Common myeloid progenitor, CD34-positive (primary cell): Measurements from ENCODE around the gene HDAC2.

Experiments
- CTCF ChIA-PET: fragments of 350-600 bp; sonication (Branson Sonifier 250); formaldehyde crosslinking; loops from one replicate; lab custom pipeline; 2021; ENCODE audit warnings: antibody characterized with exemption; lab: Charles Lee
- POLR2A ChIA-PET: fragments of 350-600 bp; sonication (Branson Sonifier 250); formaldehyde crosslinking; loops from one replicate; lab custom pipeline; 2021; ENCODE audit warnings: antibody characterized with exemption; lab: Charles Lee
- DNase-seq, 3 donors: peaks; one replicate each; pipeline versions ENCODE4 v3.0.0 to v3.0.0-alpha.2; 2013
- H3K27ac ChIP-seq, 2 experiments: 1 replicate in 1 of 2; 2 replicates in 1 of 2; pipeline ENCODE4 v1.7.0; 2013; ENCODE audit warnings: inconsistent platforms in 2 of 2, low read length in 2 of 2, mild to moderate bottlenecking in 2 of 2, low read depth in 1 of 2, moderate library complexity in 1 of 2; ENCODE audit not compliant: severe bottlenecking in 2 of 2, insufficient read depth in 1 of 2, poor library complexity in 1 of 2
- H3K27me3 ChIP-seq, 5 experiments: replicated peaks in 2 of 5; 1 replicate in 3 of 5; 2 replicates in 2 of 5; pipeline versions ENCODE4 v1.6.1 to v1.7.0; 2013; ENCODE audit warnings: low read length in 4 of 5, mild to moderate bottlenecking in 2 of 5, moderate library complexity in 2 of 5, inconsistent platforms in 1 of 5; ENCODE audit not compliant: insufficient read depth in 5 of 5, control insufficient read depth in 4 of 5
- H3K36me3 ChIP-seq, 4 experiments: 1 replicate in 2 of 4; 2 replicates in 2 of 4; pipeline versions ENCODE4 v1.6.1 to v1.7.0; 2013; ENCODE audit warnings: low read length in 3 of 4, control low read depth in 1 of 4, mild to moderate bottlenecking in 1 of 4; ENCODE audit not compliant: control insufficient read depth in 4 of 4, insufficient read depth in 4 of 4
- H3K4me1 ChIP-seq, 4 experiments: 1 replicate in 3 of 4; 2 replicates in 1 of 4; pipeline versions ENCODE4 v1.6.1 to v1.7.1; 2013; ENCODE audit warnings: low read length in 3 of 4, mild to moderate bottlenecking in 3 of 4, control low read depth in 1 of 4, inconsistent platforms in 1 of 4, moderate library complexity in 1 of 4; ENCODE audit not compliant: control insufficient read depth in 4 of 4, insufficient read depth in 4 of 4; ENCODE audit errors: control extremely low read depth in 1 of 4
- H3K4me3 ChIP-seq, 7 experiments: 1 replicate in 4 of 7; 2 replicates in 3 of 7; pipeline versions ENCODE4 v1.5.1 to v1.7.0; 2013; ENCODE audit warnings: mild to moderate bottlenecking in 7 of 7, low read length in 6 of 7, moderate library complexity in 6 of 7, inconsistent platforms in 2 of 7, low read depth in 2 of 7, control low read depth in 1 of 7; ENCODE audit not compliant: insufficient read depth in 4 of 7, control insufficient read depth in 1 of 7; ENCODE audit errors: extremely low read depth in 1 of 7
- H3K9me3 ChIP-seq, 5 experiments: 1 replicate in 4 of 5; 2 replicates in 1 of 5; pipeline versions ENCODE4 v1.6.1 to v1.7.1; 2013; ENCODE audit warnings: low read length in 4 of 5, mild to moderate bottlenecking in 2 of 5, inconsistent platforms in 1 of 5, low read depth in 1 of 5, moderate library complexity in 1 of 5; ENCODE audit not compliant: control insufficient read depth in 4 of 5, insufficient read depth in 2 of 5; ENCODE audit errors: control extremely low read depth in 1 of 5
- WGBS: methylation state at CpG from one replicate; pipeline ENCODE4 v1.1.5; 2013; ENCODE audit not compliant: insufficient coverage; 5-methylcytosine and 5-hydroxymethylcytosine counted together

Gene HDAC2

GRCh38 chr6:113960795-113961194 is 10.2 kb downstream of the HDAC2 start:
- no peak overlapping the region for H3K4me3 ChIP-seq
- POLR2A ChIA-PET: interaction anchor here (0.6 kb wide), 1 partner anchor 10 kb away, joined by 6 read pairs; no protein-coding TSS in a partner anchor
- no peaks in the 10 kb centered on the region for H3K9me3 ChIP-seq
- no peaks in the 10 kb centered on the region for H3K4me1 ChIP-seq
- H3K36me3 ChIP-seq: peaks cover 3 to 19% (median 12%) of the 10 kb centered on the region in 4 experiments
- no peaks in the 10 kb centered on the region for H3K27me3 ChIP-seq
- no peak overlapping the region for H3K27ac ChIP-seq
- CTCF ChIA-PET: interaction anchor here (1.1 to 1.2 kb wide), 2 partner anchors 9 kb away, joined by 4 to 5 read pairs; no protein-coding TSS in a partner anchor
- no CpG with 5 or more reads among the region's 2 CpGs for WGBS
- DNase-seq: no peak

- Histone ChIP-seq H3K36me3 (peaks cover 7 to 30% (median 21%) of the 10 kb centered on the region in 4 experiments), H3K9me3 (no peaks in the 10 kb centered on the region), H3K27me3 (no peaks in the 10 kb centered on the region), H3K4me1 (no peaks in the 10 kb centered on the region), H3K27ac (no peak overlapping the region), H3K4me3 (no peak overlapping the region)
- DNase-seq: no peak
- ChIA-PET CTCF (interaction anchor here (1.0 to 1.7 kb wide), 3 partner anchors 10 to 22 kb away, joined by 3 to 6 read pairs (median 4); no protein-coding TSS in a partner anchor), POLR2A (no interaction called here)
- WGBS: no CpG with 5 or more reads among the region's 1 CpG
These were observed 11.7 kb downstream of the HDAC2 start for GRCh38 chr6:113959235-113959634.

GRCh38 chr6:113954653-113955052 is 16.3 kb downstream of the HDAC2 start:
- CTCF ChIA-PET: no interaction called here
- WGBS: no CpG with 5 or more reads among the region's 1 CpG
- no peaks in the 10 kb centered on the region for H3K4me1 ChIP-seq

GRCh38 chr6:113953346-113953745 is 17.6 kb downstream of the HDAC2 start:
- no peaks in the 10 kb centered on the region for H3K9me3 ChIP-seq
- no peaks in the 10 kb centered on the region for H3K27me3 ChIP-seq
- no peak for DNase-seq
- no peak overlapping the region for H3K4me3 ChIP-seq
- H3K36me3 ChIP-seq: peaks cover 18 to 65% (median 50%) of the 10 kb centered on the region in 4 experiments
- CTCF ChIA-PET: interaction anchor here (3.0 kb wide), 1 partner anchor 17 kb away, joined by 7 read pairs; no protein-coding TSS in a partner anchor
- POLR2A ChIA-PET: no interaction called here
- H3K4me1 ChIP-seq: no peaks in the 10 kb centered on the region
- H3K27ac ChIP-seq: no peak overlapping the region

More at GRCh38 chr6:113954653-113955052, 16.3 kb downstream of the HDAC2 start:
- Histone ChIP-seq H3K4me3 (no peak overlapping the region), H3K27me3 (no peaks in the 10 kb centered on the region), H3K36me3 (peaks cover 18 to 58% (median 41%) of the 10 kb centered on the region in 4 experiments), H3K9me3 (no peaks in the 10 kb centered on the region), H3K27ac (no peak overlapping the region)
- DNase-seq: no peak
- POLR2A ChIA-PET: no interaction called here

GRCh38 chr6:113949499-113949898 is 21.4 kb downstream of the HDAC2 start:
- 98% methylated on average over 8 of the region's 8 CpGs for WGBS
- H3K4me3 ChIP-seq: no peak overlapping the region
- H3K27ac ChIP-seq: no peak overlapping the region
- DNase-seq: no peak
- CTCF ChIA-PET: interaction anchor here (0.8 to 3.7 kb wide), 3 partner anchors 10 to 28 kb away, joined by 3 to 14 read pairs (median 3); no protein-coding TSS in a partner anchor
- no peaks in the 10 kb centered on the region for H3K4me1 ChIP-seq
- POLR2A ChIA-PET: no interaction called here
- H3K27me3 ChIP-seq: no peaks in the 10 kb centered on the region
- peaks cover 16 to 69% (median 40%) of the 10 kb centered on the region in 4 experiments for H3K36me3 ChIP-seq
- no peaks in the 10 kb centered on the region for H3K9me3 ChIP-seq

GRCh38 chr6:113944701-113945100 is 26.2 kb downstream of the HDAC2 start:
- Histone ChIP-seq H3K4me3 (no peak overlapping the region), H3K9me3 (no peaks in the 10 kb centered on the region), H3K36me3 (peaks cover 9 to 75% (median 53%) of the 10 kb centered on the region in 4 experiments), H3K27me3 (no peaks in the 10 kb centered on the region), H3K27ac (no peak overlapping the region), H3K4me1 (no peaks in the 10 kb centered on the region)
- WGBS: no CpG with 5 or more reads among the region's 2 CpGs
- ChIA-PET CTCF (interaction anchor here (1.6 kb wide), 1 partner anchor 16 kb away, joined by 4 read pairs; no protein-coding TSS in a partner anchor), POLR2A (no interaction called here)
- no peak for DNase-seq

- peaks cover 15 to 62% (median 40%) of the 10 kb centered on the region in 4 experiments for H3K36me3 ChIP-seq
- CTCF ChIA-PET: interaction anchor here (3.2 to 3.3 kb wide), 2 partner anchors 8 to 11 kb away, joined by 9 to 14 read pairs; no protein-coding TSS in a partner anchor
- DNase-seq: no peak
These were observed 31.1 kb downstream of the HDAC2 start for GRCh38 chr6:113939825-113940224.

More at GRCh38 chr6:113939825-113940224, 31.1 kb downstream of the HDAC2 start:
- no peaks in the 10 kb centered on the region for H3K9me3 ChIP-seq
- H3K27ac ChIP-seq: no peak overlapping the region
- no peaks in the 10 kb centered on the region for H3K27me3 ChIP-seq
- no peak overlapping the region for H3K4me3 ChIP-seq
- no peaks in the 10 kb centered on the region for H3K4me1 ChIP-seq
- POLR2A ChIA-PET: no interaction called here
